Measurements from ENCODE around the gene HNF4A.

DNA sequence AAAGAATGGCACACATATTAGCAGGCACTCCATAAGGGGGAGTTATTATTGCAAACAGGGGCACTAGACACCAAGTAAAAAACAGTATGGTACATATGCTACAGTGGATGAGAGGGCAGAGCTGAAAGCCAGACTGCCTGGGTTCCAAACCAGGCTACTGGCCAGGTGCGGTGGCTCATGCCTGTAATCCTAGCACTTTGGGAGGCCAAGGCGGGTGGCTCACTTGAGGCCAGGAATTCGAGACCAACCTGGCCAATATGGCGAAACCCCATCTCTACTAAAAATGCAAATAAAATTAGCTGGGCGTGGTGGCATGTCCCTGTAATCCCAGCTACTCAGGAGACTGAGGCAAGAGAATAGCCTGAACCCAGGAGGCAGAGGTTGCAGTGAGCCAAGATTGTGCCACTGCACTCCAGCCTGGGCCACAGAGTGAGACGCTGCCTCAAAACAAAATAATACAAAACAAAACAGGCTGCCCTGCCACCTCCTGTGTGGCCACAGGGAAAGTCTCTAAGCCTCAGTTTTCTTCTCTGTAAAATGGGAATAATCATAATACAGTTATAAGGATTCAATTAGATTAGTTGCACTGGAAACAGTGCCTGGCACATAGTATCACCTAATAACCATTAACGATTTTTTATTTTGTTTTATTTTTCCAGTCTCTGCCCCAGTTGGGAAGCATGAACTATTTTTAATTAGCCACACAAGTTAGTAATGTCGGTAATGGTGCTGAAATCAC lies 112.7 kb downstream of the HNF4A start:
- no peak for TF ChIP-seq CTCF (IDR thresholded peaks at IDR 0.05)
- no peak for TF ChIP-seq EP300 (IDR thresholded peaks at IDR 0.05)

Data from ovary (tissue), 3 donors.